HG02885 (cell line): Measurements from ENCODE around the gene C13orf46.

Experiments used
- ATAC-seq: cut with Tn5 transposase; IDR thresholded peaks from one replicate; pipeline ENCODE4 v1.9.1; 2021; ENCODE audit warnings: mild to moderate bottlenecking; ENCODE audit not compliant: unreplicated experiment, poor library complexity

The C13orf46 gene

GRCh38 chr13:114010401-114011101, 36.7 kb upstream of the C13orf46 start:
- no peak for ATAC-seq

- ATAC-seq: no peak
Observed at GRCh38 chr13:114009590-114010400, 35.9 kb upstream of the C13orf46 start.

- ATAC-seq: no peak
Observed at GRCh38 chr13:114008964-114009589, 35.2 kb upstream of the C13orf46 start.

GRCh38 chr13:114007566-114007965, 33.7 kb upstream of the C13orf46 start:
- no peak for ATAC-seq

- ATAC-seq: no peak
Observed at GRCh38 chr13:114005206-114005724, 31.4 kb upstream of the C13orf46 start.

- no peak for ATAC-seq
Observed at GRCh38 chr13:114004420-114005205, 30.7 kb upstream of the C13orf46 start.

GRCh38 chr13:114002771-114003321, 29.0 kb upstream of the C13orf46 start:
- ATAC-seq: no peak

- no peak for ATAC-seq
Observed at GRCh38 chr13:114002009-114002544, 28.2 kb upstream of the C13orf46 start.

- ATAC-seq: no peak
Observed at GRCh38 chr13:114001331-114002008, 27.6 kb upstream of the C13orf46 start.

GRCh38 chr13:114000151-114001040, 26.5 kb upstream of the C13orf46 start:
- no peak for ATAC-seq

GRCh38 chr13:113999618-113999910, 25.7 kb upstream of the C13orf46 start:
- ATAC-seq: no peak

- no peak for ATAC-seq
Observed at GRCh38 chr13:113998781-113999617, 25.1 kb upstream of the C13orf46 start.

- no peak for ATAC-seq
Observed at GRCh38 chr13:113997845-113998751, 24.2 kb upstream of the C13orf46 start.

- ATAC-seq: no peak
Observed at GRCh38 chr13:113996912-113997745, 23.3 kb upstream of the C13orf46 start.

GRCh38 chr13:113996081-113996911, 22.4 kb upstream of the C13orf46 start:
- ATAC-seq: no peak
